IMR-90 (cell line): ENCODE data around the gene PLXNA1. TPM values are rescaled to one million over a fixed set of nuclear protein-coding genes. Genes with fewer than 3 reads are reported as not detected.

Experiments used
- ATAC-seq: fragments of 200-7000 bp; cut with Tn5 transposase; 2 replicates; pipeline ENCODE4 v1.9.1; 2020; ENCODE audit warnings: low read depth, mild to moderate bottlenecking, moderate library complexity
- BruUV-seq: library from RNA; stranded (reverse); fragments of 400-500 nt; replicated peaks from 2 replicates; lab custom pipeline; 2021; lab: Mats Ljungman, UMichigan
- CTCF ChIA-PET: fragments of 300-600 bp; formaldehyde crosslinking; extraction: SDS; loops from one replicate; lab custom pipeline; 2021; ENCODE audit warnings: antibody characterized with exemption; lab: Yijun Ruan, JAX
- POLR2A ChIA-PET: fragments of 300-600 bp; sonication (Branson Sonifier 250); formaldehyde crosslinking; loops from one replicate; lab custom pipeline; 2022; ENCODE audit warnings: antibody characterized with exemption; ENCODE audit not compliant: unreplicated experiment; lab: Charles Lee
- DNase-seq: peaks from one replicate; pipeline ENCODE4 v3.0.0; 2013
- H2AFZ ChIP-seq: replicated peaks from 2 replicates; pipeline ENCODE3; 2013; ENCODE audit warnings: low read length, mild to moderate bottlenecking; ENCODE audit not compliant: poor library complexity
- H2AK5ac ChIP-seq: 2 replicates; pipeline ENCODE4 v1.6.1; 2013; ENCODE audit warnings: low read depth, low read length, inconsistent platforms
- H2AK9ac ChIP-seq: replicated peaks from 2 replicates; pipeline ENCODE3; 2013; ENCODE audit warnings: mild to moderate bottlenecking, low read depth, low read length, moderate library complexity; ENCODE audit not compliant: poor library complexity
- H2BK120ac ChIP-seq: 2 replicates; pipeline ENCODE4 v1.6.1; 2013; ENCODE audit warnings: low read depth, low read length, inconsistent platforms
- H2BK15ac ChIP-seq: 3 replicates; pipeline ENCODE4 v1.6.1; 2013; ENCODE audit warnings: low read depth, low read length, inconsistent platforms
- H2BK20ac ChIP-seq: 2 replicates; pipeline ENCODE4 v1.6.1; 2013; ENCODE audit warnings: low read depth, mild to moderate bottlenecking, inconsistent platforms, low read length, moderate library complexity
- H2BK5ac ChIP-seq: 2 replicates; pipeline ENCODE4 v1.6.1; 2013; ENCODE audit warnings: mild to moderate bottlenecking, low read depth, low read length, inconsistent platforms; ENCODE audit not compliant: poor library complexity, severe bottlenecking
- H3K14ac ChIP-seq: replicated peaks from 2 replicates; pipeline ENCODE4 v1.6.1; 2013; ENCODE audit warnings: low read depth, low read length, inconsistent platforms
- H3K18ac ChIP-seq: 2 replicates; pipeline ENCODE4 v1.6.1; 2013; ENCODE audit warnings: low read depth, low read length, control low read depth
- H3K23ac ChIP-seq: 2 replicates; pipeline ENCODE4 v1.6.1; 2013; ENCODE audit warnings: low read depth, low read length, inconsistent platforms
- H3K27ac ChIP-seq: 2 replicates; pipeline ENCODE4 v1.5.1; 2013; ENCODE audit warnings: mild to moderate bottlenecking, control low read depth, low read length; ENCODE audit not compliant: insufficient read depth
- H3K27me3 ChIP-seq: 2 replicates; pipeline ENCODE4 v1.6.1; 2013; ENCODE audit warnings: low read length; ENCODE audit not compliant: control insufficient read depth, insufficient read depth
- H3K36me3 ChIP-seq: 2 replicates; pipeline ENCODE4 v1.6.1; 2013; ENCODE audit warnings: low read length, mixed read lengths; ENCODE audit not compliant: control insufficient read depth, insufficient read depth
- H3K4ac ChIP-seq: 2 replicates; pipeline ENCODE4 v1.6.1; 2013; ENCODE audit warnings: low read depth, low read length, inconsistent platforms
- H3K4me1 ChIP-seq: 2 replicates; pipeline ENCODE4 v1.6.1; 2013; ENCODE audit warnings: low read length, mixed read lengths; ENCODE audit not compliant: control insufficient read depth, insufficient read depth
- H3K4me2 ChIP-seq: 2 replicates; pipeline ENCODE4 v1.6.1; 2013; ENCODE audit warnings: low read depth, mild to moderate bottlenecking, control low read depth, low read length, moderate library complexity
- H3K4me3 ChIP-seq: 2 replicates; pipeline ENCODE4 v1.5.1; 2013; ENCODE audit warnings: low read depth, mild to moderate bottlenecking, control low read depth, low read length, moderate library complexity; ENCODE audit not compliant: insufficient read depth
- H3K56ac ChIP-seq: 2 replicates; pipeline ENCODE4 v1.6.1; 2013; ENCODE audit warnings: low read length, inconsistent platforms; ENCODE audit not compliant: insufficient read depth; ENCODE audit errors: extremely low read depth
- H3K79me1 ChIP-seq, 2 experiments: 2 replicates each; pipeline ENCODE4 v1.6.1; 2013; ENCODE audit warnings: low read length in 2 of 2, inconsistent platforms in 1 of 2, low read depth in 1 of 2
- H3K9ac ChIP-seq: 2 replicates; pipeline ENCODE4 v1.6.1; 2013; ENCODE audit warnings: low read depth, low read length, control low read depth
- H3K9me1 ChIP-seq: 2 replicates; pipeline ENCODE4 v1.6.1; 2013; ENCODE audit warnings: low read length, inconsistent platforms; ENCODE audit not compliant: insufficient read depth
- H3K9me3 ChIP-seq: 2 replicates; pipeline ENCODE4 v1.6.1; 2013; ENCODE audit warnings: low read length; ENCODE audit not compliant: control insufficient read depth, insufficient read depth
- H4K20me1 ChIP-seq: 2 replicates; pipeline ENCODE4 v1.6.1; 2013; ENCODE audit warnings: low read length, inconsistent platforms; ENCODE audit not compliant: insufficient read depth
- H4K5ac ChIP-seq: 2 replicates; pipeline ENCODE4 v1.6.1; 2013; ENCODE audit warnings: mild to moderate bottlenecking, low read depth, low read length, control low read depth
- H4K8ac ChIP-seq, 2 experiments: 2 replicates each; pipeline ENCODE4 v1.6.1; 2013; ENCODE audit warnings: low read depth in 2 of 2, low read length in 2 of 2, control low read depth in 1 of 2, inconsistent platforms in 1 of 2
- H4K91ac ChIP-seq: 2 replicates; pipeline ENCODE4 v1.6.1; 2013; ENCODE audit warnings: low read depth, low read length, inconsistent platforms; ENCODE audit not compliant: insufficient read depth
- BHLHE40 ChIP-seq: fragments of 150-350 bp; IDR thresholded peaks from 2 replicates; pipeline ENCODE4 v1.6.1; 2016; ENCODE audit warnings: mild to moderate bottlenecking, low read depth, low read length
- CEBPB ChIP-seq: IDR thresholded peaks from 2 replicates; pipeline ENCODE4 v1.6.1; 2012; ENCODE audit warnings: low read depth, low read length, improper control_type of control experiment
- CTCF ChIP-seq: conservative IDR thresholded peaks from 2 replicates; pipeline ENCODE4 v1.5.1; 2012; ENCODE audit warnings: mild to moderate bottlenecking, low read depth, low read length, improper control_type of control experiment
- ELK1 ChIP-seq: fragments of 150-350 bp; IDR thresholded peaks from 2 replicates; pipeline ENCODE4 v1.6.1; 2016; ENCODE audit warnings: low read depth, mild to moderate bottlenecking, low read length, moderate library complexity, borderline replicate concordance
- FOS ChIP-seq: fragments of 150-350 bp; IDR thresholded peaks from 2 replicates; pipeline ENCODE4 v1.6.1; 2016; ENCODE audit warnings: low read depth, low read length
- MAFK ChIP-seq: IDR thresholded peaks from 2 replicates; pipeline ENCODE4 v1.6.1; 2012; ENCODE audit warnings: low read depth, low read length, improper control_type of control experiment
- MAZ ChIP-seq: IDR thresholded peaks from 2 replicates; pipeline ENCODE4 v1.6.1; 2012; ENCODE audit warnings: low read depth, mild to moderate bottlenecking, low read length, improper control_type of control experiment, moderate library complexity, borderline replicate concordance
- NFE2L2 ChIP-seq: fragments of 150-350 bp; IDR thresholded peaks from 2 replicates; pipeline ENCODE4 v1.6.1; 2016; ENCODE audit warnings: low read depth, mild to moderate bottlenecking, low read length
- RCOR1 ChIP-seq: IDR thresholded peaks from 2 replicates; pipeline ENCODE4 v1.6.1; 2012; ENCODE audit warnings: mild to moderate bottlenecking, low read length, improper control_type of control experiment; ENCODE audit not compliant: insufficient replicate concordance
- SMC3 ChIP-seq: fragments of 150-350 bp; IDR thresholded peaks from 2 replicates; pipeline ENCODE4 v1.6.1; 2016; ENCODE audit warnings: low read depth, mild to moderate bottlenecking, antibody characterized with exemption, low read length, moderate library complexity
- USF2 ChIP-seq: fragments of 150-350 bp; IDR thresholded peaks from 2 replicates; pipeline ENCODE4 v1.6.1; 2017; ENCODE audit warnings: mild to moderate bottlenecking, antibody characterized with exemption, low read length, low read depth
- WGBS, 2 experiments: methylation state at CpG; one replicate each; pipeline versions ENCODE4 v1.1.5 to v1.1.7; 2013; ENCODE audit warnings: missing lambda C conversion rate in 2 of 2; ENCODE audit not compliant: insufficient read length in 1 of 2; ENCODE audit errors: extremely low coverage in 2 of 2; 5-methylcytosine and 5-hydroxymethylcytosine counted together
- dilution Hi-C: fragments of 300-500 bp; cut with HindIII; formaldehyde crosslinking; loops from one replicate; pipeline ENCODE4 v1.14.3; 2018; ENCODE audit warnings: low sequenced_read_pairs; ENCODE audit not compliant: unreplicated experiment
- in situ Hi-C: fragments of 300-500 bp; cut with MboI; formaldehyde crosslinking; loops from 3 replicates; pipeline ENCODE4 v1.14.3; 2019; ENCODE audit warnings: low sequenced_read_pairs, inconsistent platforms, mixed read lengths
- intact Hi-C: fragments of 100-400 bp; cut with micrococcal nuclease; formaldehyde crosslinking; loops from 2 replicates; pipeline ENCODE4 v1.10.0; 2022
- polyA plus RNA-seq, 3 experiments: library from polyadenylated mRNA; depleted of rRNA; stranded (reverse); fragments of >200 nt; gene quantifications; 2 replicates each; pipeline ENCODE4 v1.2.3, GENCODE V29; 2012; ENCODE audit warnings: low replicate concordance in 1 of 3
- total RNA-seq: library from RNA; depleted of rRNA; stranded (reverse); fragments of >200 nt; gene quantifications from 2 replicates; pipeline ENCODE4 v1.2.3, GENCODE V29; 2012

The PLXNA1 gene
- total and polyA plus RNA-seq, 2 of the 4 experiments (the other 2 are of a cell fraction): 13.6 to 49.4 TPM

- no peak for ATAC-seq
- Histone ChIP-seq H3K56ac (no peak overlapping the region), H3K14ac (no peak overlapping the region), H2BK5ac (no peak overlapping the region), H3K79me1 (no peaks in the 10 kb centered on the region), H3K9ac (no peak overlapping the region), H3K9me3 (peaks cover 9% of the 10 kb centered on the region), H3K4me2 (no peak overlapping the region), H3K27me3 (no peaks in the 10 kb centered on the region; the same call in 1 of the 2 replicates), H2AK5ac (no peak overlapping the region), H3K23ac (no peak overlapping the region), H4K8ac (no peak overlapping the region), H3K9me1 (peaks cover 5% of the 10 kb centered on the region), H3K4me3 (no peak overlapping the region), H3K18ac (no peak overlapping the region), H3K36me3 (no peaks in the 10 kb centered on the region), H3K4me1 (peaks cover 12% of the 10 kb centered on the region), H2BK120ac (no peak overlapping the region), H2AK9ac (no peak overlapping the region), H2AFZ (no peak overlapping the region), H4K5ac (no peak overlapping the region), H2BK15ac (no peak overlapping the region), H4K91ac (no peak overlapping the region), H2BK20ac (no peak overlapping the region), H3K27ac (no peak overlapping the region), H4K20me1 (no peaks in the 10 kb centered on the region), H3K4ac (no peak overlapping the region)
- ChIA-PET CTCF (no interaction called here), POLR2A (no interaction called here)
- no peak for DNase-seq
- dilution Hi-C loops: no loop called here
- in situ Hi-C loops: no loop called here
- no TSS peak for BruUV-seq
- no CpG with 5 or more reads among the region's 3 CpGs for WGBS, 2 experiments
- intact Hi-C loops: no loop called here
- TF ChIP-seq USF2: no peak
- no peak for TF ChIP-seq SMC3
- TF ChIP-seq MAZ: no peak
- no peak for TF ChIP-seq RCOR1
- TF ChIP-seq NFE2L2: no peak
- TF ChIP-seq CTCF: no peak
- TF ChIP-seq FOS: no peak
- TF ChIP-seq MAFK: no peak
- no peak for TF ChIP-seq BHLHE40
- no peak for TF ChIP-seq ELK1
- TF ChIP-seq CEBPB: no peak
Measured at GRCh38 chr3:126974756-126975155, 8.2 kb upstream of the PLXNA1 start.
